HepG2 (cell line): ENCODE data around the gene SERINC2. TPM values are rescaled to one million over a fixed set of nuclear protein-coding genes. Genes with fewer than 3 reads are reported as not detected.

Source experiments
- FOSL1 ChIP-seq: sonication (generic); formaldehyde crosslinking; IDR thresholded peaks from 2 replicates; pipeline ENCODE4 v1.9.0; 2021; ENCODE audit warnings: missing genetic modification reagents, borderline replicate concordance
- HDAC2 ChIP-seq: sonication (generic); formaldehyde crosslinking; IDR thresholded peaks from 2 replicates; pipeline ENCODE4 v1.4.0; 2020; ENCODE audit warnings: missing genetic modification reagents
- NCOA2 ChIP-seq: sonication (generic); formaldehyde crosslinking; IDR thresholded peaks from 2 replicates; pipeline ENCODE4 v1.8.0; 2022; ENCODE audit warnings: inconsistent platforms
- RARG ChIP-seq: sonication (generic); formaldehyde crosslinking; IDR thresholded peaks from 2 replicates; pipeline ENCODE4 v1.4.0; 2020; ENCODE audit warnings: low read depth, mild to moderate bottlenecking, missing genetic modification reagents
- TBL1XR1 ChIP-seq: fragments of 150-350 bp; IDR thresholded peaks from 2 replicates; pipeline ENCODE4 v1.6.1; 2014; ENCODE audit warnings: borderline replicate concordance, low read length; ENCODE audit not compliant: partially characterized antibody
- ZNF10 ChIP-seq: sonication (generic); formaldehyde crosslinking; IDR thresholded peaks from 2 replicates; pipeline ENCODE4 v1.4.0; 2020; ENCODE audit warnings: mild to moderate bottlenecking, low read depth, missing genetic modification reagents, borderline replicate concordance
- ZNF292 ChIP-seq: sonication (generic); formaldehyde crosslinking; IDR thresholded peaks from 2 replicates; pipeline ENCODE4 v1.8.1; 2022; ENCODE audit warnings: mild to moderate bottlenecking, low read depth, missing genetic modification reagents, borderline replicate concordance
- ZNF530 ChIP-seq: sonication (generic); formaldehyde crosslinking; IDR thresholded peaks from 2 replicates; pipeline ENCODE4 v1.5.0; 2020; ENCODE audit warnings: low read depth, mild to moderate bottlenecking, missing genetic modification reagents
- ZNF780A ChIP-seq: sonication (generic); formaldehyde crosslinking; IDR thresholded peaks from 2 replicates; pipeline ENCODE4 v1.8.0; 2022; ENCODE audit warnings: mild to moderate bottlenecking, missing genetic modification reagents, moderate library complexity
- polyA plus RNA-seq, 8 experiments: library from polyadenylated mRNA; depleted of rRNA in 3 of 8; stranded (reverse) in 7 of 8; unstranded in 1 of 8; fragments of >200 nt; fragmentation: Illumina TruSeq in 4 of 8; extraction: Trizol in 4 of 8; gene quantifications; 2 replicates each; pipeline versions ENCODE4 v1.2.1 to v1.2.3, GENCODE V29; 2011 to 2016; ENCODE audit warnings: low read depth in 4 of 8, missing spikeins in 1 of 8, mixed read lengths in 1 of 8; ENCODE audit not compliant: insufficient read depth in 1 of 8
- total RNA-seq, 5 experiments: library from RNA; depleted of rRNA; stranded (reverse); fragments of >200 nt; fragmentation: Illumina TruSeq; extraction: Trizol; gene quantifications; 2 replicates each; pipeline ENCODE4 v1.2.3, GENCODE V29; 2016; ENCODE audit warnings: low read depth in 1 of 5
- TF ChIP-seq, protein P1 (sequence below), 2 experiments: sonication (generic) in 1 of 2; formaldehyde crosslinking in 1 of 2; IDR thresholded peaks; 2 replicates each; pipeline versions ENCODE4 v1.4.0 to v1.6.1; 2016 to 2020; ENCODE audit warnings: borderline replicate concordance in 1 of 2, low read depth in 1 of 2, mild to moderate bottlenecking in 1 of 2, missing genetic modification reagents in 1 of 2
- TF ChIP-seq, protein P2 (sequence below): sonication (generic); formaldehyde crosslinking; conservative IDR thresholded peaks from 2 replicates; pipeline ENCODE4 v1.4.0; 2020; ENCODE audit warnings: mild to moderate bottlenecking, missing genetic modification reagents, moderate library complexity
- TF ChIP-seq, protein P3 (sequence below), 2 experiments: sonication (generic) in 1 of 2; formaldehyde crosslinking in 1 of 2; IDR thresholded peaks; 2 replicates each; pipeline versions ENCODE4 v1.6.1 to v1.9.0; 2014 to 2022; ENCODE audit warnings: antibody characterized with exemption in 1 of 2, borderline replicate concordance in 1 of 2, inconsistent platforms in 1 of 2, low read depth in 1 of 2, missing genetic modification reagents in 1 of 2

The SERINC2 gene
- total and polyA plus RNA-seq, 2 of the 13 experiments (the other 11 are each of a cell fraction or from before 2014, with no cell fraction given) = 4.8 to 126 TPM

DNA sequence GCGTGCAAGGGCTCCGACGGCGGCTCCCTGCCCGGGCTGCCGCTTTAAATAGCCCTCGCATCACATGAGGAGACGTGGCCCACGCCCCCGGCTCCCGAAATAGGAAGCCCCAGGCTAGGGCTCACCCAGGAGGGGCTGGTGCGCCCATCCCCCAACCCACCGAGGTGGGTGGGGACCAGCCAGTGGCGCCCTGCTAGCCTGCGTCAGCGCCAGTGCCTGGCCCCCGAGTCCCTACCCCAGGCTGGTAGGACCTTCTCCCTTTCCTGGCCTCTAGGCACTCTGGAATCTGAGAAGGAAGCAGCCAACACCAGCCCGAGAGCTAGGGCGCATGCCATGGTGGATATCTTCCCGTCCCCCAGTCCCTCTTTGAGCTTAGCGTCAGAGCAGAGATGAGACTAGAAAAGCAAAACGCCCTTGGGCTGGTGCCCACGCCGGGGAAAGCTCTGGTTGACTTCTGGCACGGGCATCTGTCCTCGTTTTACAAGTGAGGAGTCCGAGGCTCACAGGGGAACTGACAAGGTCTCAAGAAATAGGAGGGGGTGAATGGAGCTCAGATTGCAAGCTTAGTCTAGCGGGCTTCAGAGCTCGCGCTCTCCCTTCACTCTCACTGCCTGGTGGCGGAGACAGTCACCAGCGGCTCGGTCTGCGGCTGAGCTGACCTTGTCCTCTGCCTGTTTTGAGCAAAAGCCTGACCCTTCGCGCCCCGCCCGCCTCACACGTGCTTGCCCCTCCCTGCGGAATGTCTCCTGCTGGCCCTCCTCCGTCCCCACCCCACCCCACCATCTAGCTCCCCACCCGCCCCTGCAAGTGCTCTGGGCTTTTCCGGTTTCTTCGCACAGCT, 39.7 kb upstream of the SERINC2 start, which contains the start of gene FABP3 (continued):
- TF ChIP-seq, protein P1, sequence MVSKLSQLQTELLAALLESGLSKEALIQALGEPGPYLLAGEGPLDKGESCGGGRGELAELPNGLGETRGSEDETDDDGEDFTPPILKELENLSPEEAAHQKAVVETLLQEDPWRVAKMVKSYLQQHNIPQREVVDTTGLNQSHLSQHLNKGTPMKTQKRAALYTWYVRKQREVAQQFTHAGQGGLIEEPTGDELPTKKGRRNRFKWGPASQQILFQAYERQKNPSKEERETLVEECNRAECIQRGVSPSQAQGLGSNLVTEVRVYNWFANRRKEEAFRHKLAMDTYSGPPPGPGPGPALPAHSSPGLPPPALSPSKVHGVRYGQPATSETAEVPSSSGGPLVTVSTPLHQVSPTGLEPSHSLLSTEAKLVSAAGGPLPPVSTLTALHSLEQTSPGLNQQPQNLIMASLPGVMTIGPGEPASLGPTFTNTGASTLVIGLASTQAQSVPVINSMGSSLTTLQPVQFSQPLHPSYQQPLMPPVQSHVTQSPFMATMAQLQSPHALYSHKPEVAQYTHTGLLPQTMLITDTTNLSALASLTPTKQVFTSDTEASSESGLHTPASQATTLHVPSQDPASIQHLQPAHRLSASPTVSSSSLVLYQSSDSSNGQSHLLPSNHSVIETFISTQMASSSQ (IDR thresholded peaks at IDR 0.05; ENCODE audit: low read depth) = no peak
- TF ChIP-seq, protein P1 (CRISPR knock-in tag; IDR thresholded peaks at IDR 0.05; ENCODE audit: borderline replicate concordance) = peak; percentile 31; the same call in 1 of the 2 replicates
- TF ChIP-seq ZNF292 = peak; percentile 83; the same call in 1 of the 2 replicates
- TF ChIP-seq ZNF780A = no peak
- TF ChIP-seq, protein P2, sequence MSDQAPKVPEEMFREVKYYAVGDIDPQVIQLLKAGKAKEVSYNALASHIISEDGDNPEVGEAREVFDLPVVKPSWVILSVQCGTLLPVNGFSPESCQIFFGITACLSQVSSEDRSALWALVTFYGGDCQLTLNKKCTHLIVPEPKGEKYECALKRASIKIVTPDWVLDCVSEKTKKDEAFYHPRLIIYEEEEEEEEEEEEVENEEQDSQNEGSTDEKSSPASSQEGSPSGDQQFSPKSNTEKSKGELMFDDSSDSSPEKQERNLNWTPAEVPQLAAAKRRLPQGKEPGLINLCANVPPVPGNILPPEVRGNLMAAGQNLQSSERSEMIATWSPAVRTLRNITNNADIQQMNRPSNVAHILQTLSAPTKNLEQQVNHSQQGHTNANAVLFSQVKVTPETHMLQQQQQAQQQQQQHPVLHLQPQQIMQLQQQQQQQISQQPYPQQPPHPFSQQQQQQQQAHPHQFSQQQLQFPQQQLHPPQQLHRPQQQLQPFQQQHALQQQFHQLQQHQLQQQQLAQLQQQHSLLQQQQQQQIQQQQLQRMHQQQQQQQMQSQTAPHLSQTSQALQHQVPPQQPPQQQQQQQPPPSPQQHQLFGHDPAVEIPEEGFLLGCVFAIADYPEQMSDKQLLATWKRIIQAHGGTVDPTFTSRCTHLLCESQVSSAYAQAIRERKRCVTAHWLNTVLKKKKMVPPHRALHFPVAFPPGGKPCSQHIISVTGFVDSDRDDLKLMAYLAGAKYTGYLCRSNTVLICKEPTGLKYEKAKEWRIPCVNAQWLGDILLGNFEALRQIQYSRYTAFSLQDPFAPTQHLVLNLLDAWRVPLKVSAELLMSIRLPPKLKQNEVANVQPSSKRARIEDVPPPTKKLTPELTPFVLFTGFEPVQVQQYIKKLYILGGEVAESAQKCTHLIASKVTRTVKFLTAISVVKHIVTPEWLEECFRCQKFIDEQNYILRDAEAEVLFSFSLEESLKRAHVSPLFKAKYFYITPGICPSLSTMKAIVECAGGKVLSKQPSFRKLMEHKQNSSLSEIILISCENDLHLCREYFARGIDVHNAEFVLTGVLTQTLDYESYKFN (CRISPR knock-in tag) = 0 out of 2 replicates have a peak, but pooled peaks have one; percentile 23
- no peak for TF ChIP-seq NCOA2 (CRISPR knock-in tag)
- no peak for TF ChIP-seq FOSL1
- peak; percentile 44; the same call in 1 of the 2 replicates for TF ChIP-seq HDAC2 (CRISPR knock-in tag)
- no peak for TF ChIP-seq ZNF10 (CRISPR knock-in tag)
- TF ChIP-seq ZNF530 (CRISPR knock-in tag) = no peak
- TF ChIP-seq, protein P3, sequence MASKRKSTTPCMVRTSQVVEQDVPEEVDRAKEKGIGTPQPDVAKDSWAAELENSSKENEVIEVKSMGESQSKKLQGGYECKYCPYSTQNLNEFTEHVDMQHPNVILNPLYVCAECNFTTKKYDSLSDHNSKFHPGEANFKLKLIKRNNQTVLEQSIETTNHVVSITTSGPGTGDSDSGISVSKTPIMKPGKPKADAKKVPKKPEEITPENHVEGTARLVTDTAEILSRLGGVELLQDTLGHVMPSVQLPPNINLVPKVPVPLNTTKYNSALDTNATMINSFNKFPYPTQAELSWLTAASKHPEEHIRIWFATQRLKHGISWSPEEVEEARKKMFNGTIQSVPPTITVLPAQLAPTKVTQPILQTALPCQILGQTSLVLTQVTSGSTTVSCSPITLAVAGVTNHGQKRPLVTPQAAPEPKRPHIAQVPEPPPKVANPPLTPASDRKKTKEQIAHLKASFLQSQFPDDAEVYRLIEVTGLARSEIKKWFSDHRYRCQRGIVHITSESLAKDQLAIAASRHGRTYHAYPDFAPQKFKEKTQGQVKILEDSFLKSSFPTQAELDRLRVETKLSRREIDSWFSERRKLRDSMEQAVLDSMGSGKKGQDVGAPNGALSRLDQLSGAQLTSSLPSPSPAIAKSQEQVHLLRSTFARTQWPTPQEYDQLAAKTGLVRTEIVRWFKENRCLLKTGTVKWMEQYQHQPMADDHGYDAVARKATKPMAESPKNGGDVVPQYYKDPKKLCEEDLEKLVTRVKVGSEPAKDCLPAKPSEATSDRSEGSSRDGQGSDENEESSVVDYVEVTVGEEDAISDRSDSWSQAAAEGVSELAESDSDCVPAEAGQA (IDR thresholded peaks at IDR 0.05; ENCODE audit: low read depth) = no peak
- TF ChIP-seq, protein P3 (CRISPR knock-in tag; IDR thresholded peaks at IDR 0.05; ENCODE audit: borderline replicate concordance) = no peak
- no peak for TF ChIP-seq TBL1XR1
- TF ChIP-seq RARG (CRISPR knock-in tag) = no peak
